Glomerular visceral epithelial cell (primary cell): ENCODE data around the gene TXNDC5.
"Not testable (repeated sequence)": the region's sequence is repeated elsewhere in the genome, so short reads cannot be mapped to it uniquely, and the experiment has no call there.

Source experiments
- DNase-seq: peaks from one replicate; pipeline ENCODE4 v3.0.0-alpha.2; 2016; ENCODE audit errors: extremely low spot score

The TXNDC5 gene

GRCh38 chr6:7914311-7914710 lies 3.7 kb upstream of the TXNDC5 start:
- DNase-seq: no peak

DNA sequence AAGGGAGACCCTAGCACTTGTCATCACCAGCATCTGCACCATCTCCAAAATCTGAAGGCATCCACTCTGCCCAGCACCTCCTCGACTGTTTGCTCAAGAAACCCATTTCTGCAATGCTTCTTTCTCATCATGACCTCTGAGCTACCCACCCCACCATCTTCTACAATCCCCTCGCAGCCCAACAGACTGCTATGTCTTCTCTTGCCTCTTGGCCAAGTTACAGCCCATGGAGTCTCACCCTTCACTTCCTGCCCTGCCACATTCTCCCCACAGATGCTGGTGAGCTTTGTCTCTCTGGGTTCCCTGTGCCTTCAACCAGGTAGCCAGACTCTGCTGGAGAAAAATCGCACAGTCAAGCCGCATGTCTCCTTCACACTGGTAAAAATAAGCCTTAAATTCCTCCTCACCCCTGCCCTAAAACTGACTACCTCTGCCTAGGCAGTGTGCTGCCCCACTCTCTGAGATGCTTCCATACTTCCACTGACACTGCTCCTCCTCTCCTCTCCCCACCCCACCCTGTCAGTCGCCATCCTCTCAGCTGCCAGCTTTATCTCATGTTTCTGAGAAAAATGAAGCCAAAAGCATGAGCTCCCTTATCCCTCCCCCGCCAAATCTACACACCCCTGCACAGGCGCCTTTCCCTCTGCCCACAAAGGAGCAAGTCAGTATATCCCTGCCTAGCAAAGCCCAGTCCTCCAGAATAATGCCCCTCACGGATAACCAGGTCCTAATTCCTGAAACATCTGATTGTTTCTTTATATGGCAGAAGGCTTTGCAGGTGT lies 2.3 kb upstream of the TXNDC5 start:
- DNase-seq: no peak

DNA sequence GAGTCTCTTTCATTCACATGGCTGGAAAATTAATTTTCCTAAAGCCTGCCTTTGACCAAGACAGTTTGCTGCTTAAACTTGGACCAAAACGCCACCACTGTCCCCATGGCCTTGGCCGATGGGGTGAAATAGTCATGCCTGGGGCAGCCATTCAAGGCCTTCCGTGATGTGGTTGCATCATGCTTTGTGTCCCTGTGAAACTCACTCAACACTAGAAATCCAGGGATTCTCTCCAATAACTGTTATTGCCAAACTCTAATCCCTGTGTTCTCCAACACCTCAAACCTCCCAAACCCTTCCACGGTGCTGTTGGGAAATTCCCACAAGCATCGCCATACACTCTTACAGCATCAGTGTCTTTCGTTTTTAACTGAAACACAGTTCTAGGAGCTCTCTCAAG lies 1.4 kb upstream of the TXNDC5 start:
- no peak for DNase-seq

DNA sequence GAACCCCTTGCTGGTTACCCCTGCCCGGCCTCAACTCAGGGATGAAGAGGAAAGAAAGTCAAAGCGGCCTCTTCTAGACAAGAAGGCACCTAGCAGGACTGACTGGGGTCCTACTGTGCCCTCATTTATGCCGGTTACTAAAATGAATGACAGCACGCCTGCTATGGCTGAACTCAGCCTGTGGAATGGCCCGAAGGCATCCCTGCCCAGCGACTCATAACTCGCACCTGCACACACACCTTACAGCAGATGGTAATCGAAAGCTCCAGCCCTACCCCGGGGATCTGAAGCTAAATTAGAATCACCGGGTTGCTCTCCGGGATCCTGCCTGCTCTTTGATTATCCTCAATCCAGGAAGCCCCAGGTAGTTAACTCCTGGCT lies 747 bp upstream of the TXNDC5 start:
- DNase-seq: no peak

DNA sequence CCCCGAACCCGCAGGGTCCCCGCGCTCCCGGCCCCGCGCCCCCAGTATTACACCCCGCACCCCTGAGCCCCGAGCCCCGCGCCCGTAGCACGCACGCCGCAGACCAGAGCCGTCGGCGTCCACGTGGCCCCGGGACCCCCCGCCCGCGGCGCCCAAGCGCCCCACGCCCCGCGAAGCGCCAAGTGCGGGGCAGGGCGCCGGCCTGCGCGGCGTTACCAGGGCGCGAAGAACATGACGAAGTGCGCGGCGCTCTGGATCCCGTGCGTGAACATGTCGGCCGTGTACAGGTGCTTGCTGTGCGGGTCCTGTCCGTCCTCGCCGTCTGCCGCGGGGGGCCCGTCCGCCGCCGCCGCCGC lies 312 bp downstream of the TXNDC5 start:
- no peak for DNase-seq

GRCh38 chr6:7909323-7910276 lies 988 bp downstream of the TXNDC5 start:
- peak; percentile 62 for DNase-seq

- no peak for DNase-seq
Observed at GRCh38 chr6:7907159-7907558, 3.4 kb downstream of the TXNDC5 start.

GRCh38 chr6:7906741-7907140 lies 3.8 kb downstream of the TXNDC5 start:
- no peak for DNase-seq

GRCh38 chr6:7905416-7905815 lies 5.2 kb downstream of the TXNDC5 start:
- no peak for DNase-seq

GRCh38 chr6:7904654-7905319 lies 5.8 kb downstream of the TXNDC5 start:
- DNase-seq: no peak

DNA sequence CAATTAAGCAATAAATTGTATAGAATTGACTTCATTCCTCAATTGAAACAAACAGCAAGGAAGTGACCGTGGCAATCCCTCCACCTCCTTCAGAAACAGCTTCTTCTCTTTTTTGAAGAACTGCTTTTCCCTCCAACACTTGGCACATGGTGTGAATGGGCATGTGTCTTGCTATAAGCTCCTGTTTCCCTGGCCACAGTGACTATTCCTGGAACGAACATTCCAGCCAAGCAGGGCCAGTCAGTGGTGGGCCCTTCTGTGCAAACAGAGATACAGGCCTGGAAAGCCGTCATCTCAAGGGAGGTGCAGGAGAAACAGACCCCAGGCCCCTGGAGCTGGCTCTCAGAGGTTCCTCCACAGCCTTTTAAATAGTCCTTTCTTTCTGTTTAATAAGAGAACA lies 6.9 kb downstream of the TXNDC5 start:
- no peak for DNase-seq

GRCh38 chr6:7902867-7903266 lies 7.7 kb downstream of the TXNDC5 start:
- DNase-seq: no peak

- no peak for DNase-seq
Observed at GRCh38 chr6:7902221-7902620, 8.4 kb downstream of the TXNDC5 start.

- no peak for DNase-seq
Observed at GRCh38 chr6:7901780-7902179, 8.8 kb downstream of the TXNDC5 start.

DNA sequence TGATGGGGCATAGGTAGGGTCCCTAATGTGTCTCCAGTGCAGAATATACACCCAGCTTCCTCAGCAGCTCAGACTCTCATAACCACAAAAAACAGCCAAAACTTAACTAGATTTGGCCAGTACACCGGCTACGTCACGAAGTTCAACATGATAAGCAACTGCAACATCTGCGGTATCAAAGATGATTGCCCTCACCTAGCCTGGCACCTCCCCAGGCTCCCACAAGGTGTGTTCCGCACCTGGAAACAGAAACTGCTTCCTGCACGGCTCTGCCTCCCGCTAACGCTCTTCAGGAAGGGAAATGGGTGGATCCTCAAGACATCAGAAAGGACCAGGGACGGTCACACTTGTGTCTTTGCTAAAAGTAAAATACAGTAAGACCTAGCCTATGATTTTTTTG lies 9.5 kb downstream of the TXNDC5 start:
- DNase-seq: no peak

GRCh38 chr6:7900621-7901020 lies 10.0 kb downstream of the TXNDC5 start:
- DNase-seq: no peak

GRCh38 chr6:7899889-7900213 lies 10.7 kb downstream of the TXNDC5 start:
- DNase-seq: no peak

DNA sequence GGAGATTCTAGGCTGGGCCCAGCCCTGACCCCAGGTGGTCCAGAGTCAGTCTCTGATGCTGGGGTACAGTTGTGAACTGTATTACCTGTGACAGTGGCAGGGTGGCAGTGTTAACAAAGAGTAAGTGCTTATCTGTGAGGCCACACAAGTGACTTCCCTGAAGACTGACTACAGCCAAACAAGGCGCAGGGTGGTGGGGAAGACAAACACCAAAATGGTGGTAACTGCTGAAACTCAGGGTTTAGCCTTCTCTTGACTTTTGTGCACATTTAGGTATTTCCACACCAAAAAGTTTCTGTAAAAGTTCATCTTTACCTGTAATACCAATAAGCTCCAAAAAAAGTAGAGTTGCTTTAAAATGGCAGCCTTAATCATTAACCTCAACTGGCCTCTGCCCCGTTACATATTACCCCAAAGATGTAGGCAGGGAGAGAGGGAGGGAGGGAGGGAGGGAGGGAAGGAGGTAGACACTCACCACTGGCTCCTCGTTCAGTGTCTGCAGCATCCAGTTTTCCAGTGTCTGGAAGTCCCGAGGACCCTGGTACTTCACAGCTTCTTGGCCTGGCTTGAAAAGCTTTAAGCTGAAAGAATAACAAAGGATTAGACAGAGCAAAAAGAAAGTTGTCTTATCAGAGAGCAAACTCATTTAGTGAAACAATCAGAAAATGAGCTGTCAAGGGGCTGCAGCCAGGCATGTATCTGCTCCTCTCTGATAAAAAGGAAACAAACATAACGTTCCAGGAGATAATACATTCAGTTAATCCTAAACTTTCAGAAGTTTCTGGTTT lies 11.3 kb downstream of the TXNDC5 start:
- peak; percentile 40 for DNase-seq

DNA sequence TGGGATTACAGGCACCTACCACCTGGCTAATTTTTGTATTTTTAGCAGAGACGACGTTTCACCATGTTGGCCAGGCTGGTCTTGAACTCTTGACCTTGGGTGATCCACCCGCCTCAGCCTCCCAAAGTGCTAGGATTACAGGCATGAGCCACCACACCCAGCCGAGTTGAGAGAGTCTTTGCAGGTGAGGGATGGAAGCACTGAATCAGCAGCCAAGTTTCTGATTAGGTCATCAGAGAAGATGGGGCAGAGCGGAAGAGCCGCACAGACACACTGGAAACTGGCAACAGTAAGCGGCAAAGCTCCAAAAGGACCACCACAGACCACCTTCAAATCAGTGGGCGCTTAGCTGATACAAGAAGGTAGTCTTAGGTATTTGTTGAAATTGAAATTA lies 12.4 kb downstream of the TXNDC5 start:
- not testable (repeated sequence) for DNase-seq

- DNase-seq: no peak
Observed at GRCh38 chr6:7897461-7898192, 13.0 kb downstream of the TXNDC5 start.

DNA sequence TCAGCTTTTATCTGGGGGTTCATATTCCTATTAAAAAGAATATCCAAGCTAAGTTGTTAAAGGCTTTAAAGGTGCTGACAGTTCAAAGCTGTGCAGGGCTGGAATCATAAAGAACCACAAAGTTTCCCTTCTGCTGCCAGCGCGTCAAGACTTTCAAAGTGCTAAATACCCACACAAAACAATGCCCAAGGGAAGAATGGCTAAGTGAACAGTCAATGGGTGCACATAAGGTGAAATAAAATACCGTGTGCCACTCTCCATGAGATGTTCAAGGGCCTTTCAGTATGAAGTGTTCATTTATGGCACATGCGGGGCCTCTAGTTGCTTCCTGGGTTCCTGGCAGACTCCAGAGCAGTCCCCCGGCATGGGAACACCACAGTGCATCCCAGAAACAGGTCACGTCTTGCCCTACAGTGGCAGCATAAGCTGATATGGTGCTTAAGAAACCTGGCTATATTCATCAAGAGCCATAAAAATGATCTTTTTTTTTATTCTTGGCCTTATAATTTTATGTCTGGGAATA lies 14.1 kb downstream of the TXNDC5 start:
- DNase-seq: no peak
